K562 (cell line): Measurements from ENCODE around the gene VSIG2.

Source experiments
- BHLHE40 ChIP-seq: IDR thresholded peaks from 2 replicates; pipeline ENCODE4 v1.6.1; 2011; ENCODE audit warnings: low read length, improper control_type of control experiment
- DNMT1 ChIP-seq: fragments of 450-650 bp; IDR thresholded peaks from 2 replicates; pipeline ENCODE4 v1.6.1; 2016; ENCODE audit warnings: antibody characterized with exemption, mild to moderate bottlenecking
- GABPB2 ChIP-seq: fragments of 250-450 bp; sonication (Bioruptor Pico); conservative IDR thresholded peaks from 2 replicates; pipeline ENCODE4 v1.5.1; 2021; ENCODE audit warnings: mild to moderate bottlenecking
- GATA2 ChIP-seq: sonication (generic); formaldehyde crosslinking; IDR thresholded peaks from 2 replicates; pipeline ENCODE4 v1.4.0; 2020; ENCODE audit warnings: mild to moderate bottlenecking, missing genetic modification reagents
- NCOA1 ChIP-seq: fragments of 450-650 bp; IDR thresholded peaks from 2 replicates; pipeline ENCODE4 v1.6.1; 2016; ENCODE audit warnings: low read depth
- POLR3A ChIP-seq: IDR thresholded peaks from 2 replicates; pipeline ENCODE4 v1.6.1; 2011; ENCODE audit warnings: borderline replicate concordance, mild to moderate bottlenecking, moderate library complexity; ENCODE audit not compliant: insufficient read length, insufficient read depth; ENCODE audit errors: extremely low read depth
- RAD21 ChIP-seq, 2 experiments: fragments of 250-450 bp in 1 of 2; fragments of 450-650 bp in 1 of 2; sonication (Bioruptor Pico) in 1 of 2; formaldehyde crosslinking in 1 of 2; IDR thresholded peaks in 1 of 2; conservative IDR thresholded peaks in 1 of 2; 2 replicates each; pipeline versions ENCODE4 v1.4.0 to v1.8.0; 2020 to 2022; ENCODE audit warnings: mild to moderate bottlenecking in 2 of 2, moderate library complexity in 1 of 2
- SMC3 ChIP-seq: conservative IDR thresholded peaks from 2 replicates; pipeline ENCODE4 v1.6.1; 2011; ENCODE audit warnings: low read depth, low read length, improper control_type of control experiment; ENCODE audit not compliant: insufficient read depth
- SP1 ChIP-seq: sonication (generic); formaldehyde crosslinking; IDR thresholded peaks from 2 replicates; pipeline ENCODE4 v1.8.1; 2022; ENCODE audit warnings: mild to moderate bottlenecking, missing genetic modification reagents
- ZNF24 ChIP-seq: fragments of 450-650 bp; IDR thresholded peaks from 2 replicates; pipeline ENCODE4 v1.6.1; 2016
- TF ChIP-seq, protein P1 (sequence below), 3 experiments: IDR thresholded peaks in 2 of 3; conservative IDR thresholded peaks in 1 of 3; 2 replicates each; pipeline ENCODE4 v1.5.1; 2011 to 2012; ENCODE audit warnings: low read length in 3 of 3, mild to moderate bottlenecking in 3 of 3, control low read depth in 2 of 3, improper control_type of control experiment in 1 of 3, inconsistent platforms in 1 of 3, low read depth in 1 of 3, mixed read lengths in 1 of 3, moderate library complexity in 1 of 3; ENCODE audit not compliant: insufficient read depth in 2 of 3

DNA sequence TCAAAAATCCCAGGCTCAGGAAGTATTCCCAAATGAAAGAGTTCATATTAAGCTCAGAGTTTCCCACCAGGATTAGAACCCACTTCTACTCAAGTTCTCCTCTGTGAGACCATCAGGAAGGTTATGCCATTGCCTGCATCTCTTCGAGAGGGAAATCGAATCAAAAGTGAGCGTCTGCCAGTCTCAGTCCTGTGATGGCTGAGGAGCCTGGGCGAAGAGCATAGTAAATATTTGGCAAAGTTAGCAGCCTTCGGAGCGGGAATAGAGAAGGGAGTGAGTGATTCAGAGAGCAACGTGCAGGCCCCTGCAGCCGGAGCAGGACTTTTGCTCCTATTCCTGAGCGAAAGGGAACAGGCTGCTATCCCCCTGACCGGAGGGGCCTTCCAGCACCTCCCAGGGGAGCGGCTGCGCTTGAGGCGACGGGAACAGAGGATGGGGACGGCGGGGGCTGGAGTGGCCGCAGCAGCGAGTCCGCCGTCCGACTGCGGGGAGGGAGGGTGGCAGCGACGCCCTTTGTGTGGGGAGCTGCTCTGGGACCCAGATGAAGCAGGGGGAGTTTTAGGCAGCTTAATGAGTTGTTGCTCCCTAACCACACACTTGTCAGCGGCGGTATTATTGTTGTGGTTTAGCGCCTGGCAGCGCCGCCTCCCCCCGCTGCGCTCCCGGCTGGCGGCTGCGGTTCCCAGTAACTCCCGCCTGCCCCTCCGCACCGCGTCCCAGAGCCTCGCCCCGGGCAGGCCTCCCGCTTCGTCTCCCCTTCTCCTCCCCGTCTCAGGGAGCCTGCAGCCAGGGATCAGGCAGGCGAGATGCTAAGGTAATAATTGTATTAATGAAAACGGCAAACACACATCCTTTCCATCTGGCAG is 34.0 kb downstream of the VSIG2 start:
- TF ChIP-seq RAD21 (CRISPR knock-in tag; conservative IDR thresholded peaks at IDR 0.05 in 1 of 2, IDR thresholded peaks at IDR 0.05 in 1 of 2) (no peak), SP1 (no peak), GABPB2 (CRISPR knock-in tag) (no peak), DNMT1 (no peak), NCOA1 (no peak), POLR3A (no peak), BHLHE40 (no peak), ZNF24 (no peak), GATA2 (CRISPR knock-in tag) (no peak), SMC3 (no peak)
- TF ChIP-seq, protein P1, sequence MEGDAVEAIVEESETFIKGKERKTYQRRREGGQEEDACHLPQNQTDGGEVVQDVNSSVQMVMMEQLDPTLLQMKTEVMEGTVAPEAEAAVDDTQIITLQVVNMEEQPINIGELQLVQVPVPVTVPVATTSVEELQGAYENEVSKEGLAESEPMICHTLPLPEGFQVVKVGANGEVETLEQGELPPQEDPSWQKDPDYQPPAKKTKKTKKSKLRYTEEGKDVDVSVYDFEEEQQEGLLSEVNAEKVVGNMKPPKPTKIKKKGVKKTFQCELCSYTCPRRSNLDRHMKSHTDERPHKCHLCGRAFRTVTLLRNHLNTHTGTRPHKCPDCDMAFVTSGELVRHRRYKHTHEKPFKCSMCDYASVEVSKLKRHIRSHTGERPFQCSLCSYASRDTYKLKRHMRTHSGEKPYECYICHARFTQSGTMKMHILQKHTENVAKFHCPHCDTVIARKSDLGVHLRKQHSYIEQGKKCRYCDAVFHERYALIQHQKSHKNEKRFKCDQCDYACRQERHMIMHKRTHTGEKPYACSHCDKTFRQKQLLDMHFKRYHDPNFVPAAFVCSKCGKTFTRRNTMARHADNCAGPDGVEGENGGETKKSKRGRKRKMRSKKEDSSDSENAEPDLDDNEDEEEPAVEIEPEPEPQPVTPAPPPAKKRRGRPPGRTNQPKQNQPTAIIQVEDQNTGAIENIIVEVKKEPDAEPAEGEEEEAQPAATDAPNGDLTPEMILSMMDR (IDR thresholded peaks at IDR 0.05 in 2 of 3, conservative IDR thresholded peaks at IDR 0.05 in 1 of 3; ENCODE audit: insufficient read depth in 2 of 3, low read depth in 1 of 3, low read length in 3 of 3): no peak
